Glomerular visceral epithelial cell (primary cell): Measurements from ENCODE around the gene APH1A.
"Not testable (repeated sequence)": the region's sequence is repeated elsewhere in the genome, so short reads cannot be mapped to it uniquely, and the experiment has no call there.

Source experiments
- DNase-seq: peaks from one replicate; pipeline ENCODE4 v3.0.0-alpha.2; 2016; ENCODE audit errors: extremely low spot score

APH1A gene

DNA sequence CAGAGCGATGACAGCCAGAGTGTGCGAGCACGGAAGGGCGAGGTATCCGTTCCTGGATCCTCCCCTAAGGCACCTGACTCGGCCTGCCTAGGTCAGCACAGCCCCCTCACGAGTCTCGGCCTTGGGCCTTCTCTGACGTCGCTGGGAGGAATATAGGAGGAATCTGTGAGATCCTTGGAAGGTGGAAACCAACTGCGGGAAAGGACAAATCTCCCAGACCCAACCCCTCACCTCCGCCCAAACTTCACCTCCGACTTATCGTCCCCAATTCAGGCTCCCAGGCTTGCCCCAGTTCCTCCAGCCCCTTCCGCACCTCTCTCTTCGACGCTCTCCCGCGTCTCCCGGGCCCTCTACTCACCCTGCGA, 494 bp downstream of the APH1A start:
- peak; percentile 32 for DNase-seq

GRCh38 chr1:150267896-150268295, 920 bp downstream of the APH1A start:
- no peak for DNase-seq

DNA sequence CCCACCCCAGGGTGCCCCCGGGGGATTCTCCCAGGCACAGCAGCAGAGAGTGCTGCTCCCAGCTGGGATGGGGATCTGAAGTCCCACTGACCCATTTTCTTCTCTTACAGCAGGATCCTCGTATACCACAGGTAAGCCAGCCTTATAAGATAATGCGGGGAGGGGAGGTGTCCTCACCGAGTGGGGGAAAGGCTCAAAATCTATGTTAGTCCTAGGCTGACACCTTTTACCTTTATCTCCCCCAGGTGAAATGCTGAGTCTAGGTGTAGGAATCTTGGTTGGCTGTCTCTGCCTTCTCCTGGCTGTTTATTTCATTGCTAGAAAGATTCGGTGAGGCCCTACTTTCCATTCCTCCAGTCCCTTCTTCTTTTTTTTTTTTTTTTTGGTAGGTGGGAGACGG, 5.3 kb downstream of the APH1A start:
- DNase-seq, result no peak

DNA sequence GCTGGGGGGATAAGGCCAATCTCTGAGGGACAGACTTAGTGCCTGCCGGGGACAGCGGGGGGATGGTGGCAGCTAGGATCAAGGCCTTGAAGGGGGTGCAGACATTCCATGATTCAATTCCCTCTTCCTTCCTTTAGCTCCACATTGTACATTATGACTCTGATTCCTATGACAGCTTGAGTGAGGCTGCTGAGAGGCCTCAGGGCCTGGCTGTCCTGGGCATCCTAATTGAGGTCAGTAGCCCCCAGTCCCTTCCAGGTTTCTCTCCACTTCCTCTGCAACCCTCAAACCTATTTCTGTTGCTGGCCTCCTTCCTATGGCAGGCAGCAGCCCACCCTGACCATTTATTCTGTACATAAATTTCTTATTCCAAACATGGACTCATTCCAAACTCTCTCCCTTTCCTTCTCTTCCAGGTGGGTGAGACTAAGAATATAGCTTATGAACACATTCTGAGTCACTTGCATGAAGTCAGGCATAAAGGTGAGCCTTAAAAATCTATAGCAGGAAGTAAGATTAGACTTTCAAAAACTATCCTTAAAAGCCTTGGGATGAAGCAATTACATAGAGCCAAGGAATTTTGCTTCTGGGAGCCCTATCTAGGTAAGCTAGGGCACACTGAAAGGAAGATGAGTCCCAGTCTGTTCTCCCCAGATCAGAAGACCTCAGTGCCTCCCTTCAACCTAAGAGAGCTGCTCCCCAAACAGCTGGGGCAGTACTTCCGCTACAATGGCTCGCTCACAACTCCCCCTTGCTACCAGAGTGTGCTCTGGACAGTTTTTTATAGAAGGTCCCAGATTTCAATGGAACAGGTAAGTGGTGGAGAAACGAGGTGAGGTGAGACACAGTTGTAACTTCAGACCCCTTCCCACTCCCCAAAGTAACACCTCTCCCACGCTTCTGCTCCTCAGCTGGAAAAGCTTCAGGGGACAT, 6.2 kb downstream of the APH1A start:
- DNase-seq, result no peak

DNA sequence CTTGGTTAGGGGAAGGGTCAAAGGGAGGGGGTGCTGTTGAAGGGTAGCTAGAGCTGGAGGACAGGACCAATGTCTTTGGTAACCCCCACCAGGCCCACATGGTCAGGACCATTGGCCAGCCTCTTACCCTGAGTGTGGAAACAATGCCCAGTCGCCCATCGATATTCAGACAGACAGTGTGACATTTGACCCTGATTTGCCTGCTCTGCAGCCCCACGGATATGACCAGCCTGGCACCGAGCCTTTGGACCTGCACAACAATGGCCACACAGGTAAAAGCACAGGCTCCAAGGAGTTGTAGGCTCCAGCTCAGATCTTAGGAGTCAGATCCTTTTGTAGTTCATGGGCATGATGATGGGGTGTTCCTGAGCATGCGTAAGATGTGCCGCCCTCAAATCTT, 7.4 kb downstream of the APH1A start:
- DNase-seq, result no peak

GRCh38 chr1:150259758-150260669, 8.8 kb downstream of the APH1A start:
- peak; percentile 26 for DNase-seq

DNA sequence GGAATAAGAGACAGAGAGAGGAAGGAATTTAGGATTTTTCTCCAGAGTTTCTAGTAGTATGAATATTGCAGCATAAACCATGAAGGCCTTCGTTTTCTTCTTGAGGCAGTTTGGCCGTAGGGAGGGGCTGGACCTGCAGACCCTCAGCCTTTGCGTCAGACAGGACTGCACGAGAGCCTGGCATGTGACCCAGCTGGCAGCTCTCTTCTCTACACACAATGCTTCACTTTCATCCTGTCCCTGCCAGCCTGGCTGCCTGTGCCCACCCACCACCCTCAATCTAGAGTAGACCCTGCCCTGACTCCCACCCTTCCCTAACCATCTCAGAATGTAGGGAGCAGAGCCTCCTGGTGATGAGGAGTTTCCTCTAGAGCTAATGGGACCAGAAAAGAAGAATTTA, 9.6 kb downstream of the APH1A start:
- DNase-seq, result no peak

- DNase-seq, result no peak
Measured at GRCh38 chr1:150257624-150258585, 10.9 kb downstream of the APH1A start, which contains the start of gene CA14. TSS of gene CA14 (plus strand) at chr1:150257774. CDS start at chr1:150258129, 355 bp downstream.

DNA sequence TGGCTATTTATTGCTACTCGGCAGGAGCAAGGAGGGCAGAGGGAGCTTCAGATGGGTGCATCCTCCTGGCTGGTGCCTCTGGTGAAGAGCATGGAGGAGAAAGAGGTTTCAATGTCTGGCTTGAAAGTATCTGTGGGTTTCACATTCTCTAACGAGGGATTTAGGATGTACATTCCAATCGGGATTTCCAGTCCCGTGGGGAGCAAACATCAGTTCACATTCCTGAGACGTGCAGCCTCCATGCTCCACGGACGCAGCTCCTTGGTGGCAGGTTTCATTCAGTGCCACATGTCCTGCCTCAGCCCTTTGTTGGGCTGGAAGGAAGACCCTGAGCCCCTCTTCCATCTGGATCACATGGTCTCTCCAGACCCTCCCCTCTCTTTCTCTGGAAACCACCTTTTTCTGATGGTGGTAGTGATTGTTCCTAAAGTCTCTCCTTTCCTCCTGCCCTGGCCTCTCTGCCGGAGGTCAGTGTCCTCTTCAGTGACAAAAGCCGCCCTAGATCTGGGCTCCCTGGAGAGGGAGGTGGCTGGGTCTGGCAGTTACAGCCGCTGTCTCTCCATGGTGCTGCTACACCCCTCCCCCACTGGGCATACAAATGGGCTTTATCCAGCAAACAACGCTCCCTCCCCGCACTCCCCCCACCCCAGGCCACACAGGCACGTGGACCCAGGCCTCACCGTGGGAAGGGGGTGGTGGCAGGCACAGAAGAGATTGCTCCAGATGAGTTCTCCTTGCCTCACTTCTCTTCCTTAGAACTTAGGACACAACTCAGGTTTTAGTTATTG, 12.1 kb downstream of the APH1A start:
- DNase-seq, result no peak

DNA sequence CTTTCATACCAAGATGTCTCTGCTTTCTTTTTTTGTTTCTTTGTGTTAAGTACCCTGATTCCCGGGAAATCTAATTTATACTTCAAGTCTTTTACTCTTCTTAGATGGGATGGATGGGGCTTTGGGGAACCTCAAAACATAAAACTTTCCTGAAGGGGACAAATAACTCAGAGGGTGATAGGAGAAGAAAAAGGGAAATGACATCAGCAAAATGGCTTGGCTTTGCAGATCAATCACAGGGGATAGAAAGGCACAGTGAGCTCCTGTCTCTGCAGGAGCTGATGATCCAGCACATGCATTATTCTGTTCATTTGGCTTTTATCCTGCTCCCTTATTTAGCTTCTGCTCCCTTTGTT, 12.6 kb downstream of the APH1A start:
- DNase-seq, result no peak

DNA sequence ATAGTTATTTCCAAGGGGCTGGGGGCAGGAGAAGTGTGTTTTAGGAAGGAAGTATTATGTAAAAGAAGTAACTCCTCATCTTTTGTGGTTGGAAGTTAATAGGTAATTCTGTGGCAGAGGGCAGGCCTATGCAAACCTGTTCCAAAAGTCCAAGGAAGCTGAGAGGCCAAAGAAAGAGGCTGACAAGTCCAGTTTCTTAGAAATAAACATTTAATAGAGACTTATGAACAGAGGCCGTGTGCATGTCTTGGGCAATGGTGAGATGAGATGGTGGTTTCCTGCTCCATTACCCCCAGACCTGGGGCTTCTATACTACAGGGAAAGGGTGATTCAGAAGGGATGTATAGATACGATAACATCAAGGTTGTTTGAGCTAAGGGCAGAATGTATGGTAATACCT, 18.9 kb downstream of the APH1A start:
- DNase-seq, result no peak

DNA sequence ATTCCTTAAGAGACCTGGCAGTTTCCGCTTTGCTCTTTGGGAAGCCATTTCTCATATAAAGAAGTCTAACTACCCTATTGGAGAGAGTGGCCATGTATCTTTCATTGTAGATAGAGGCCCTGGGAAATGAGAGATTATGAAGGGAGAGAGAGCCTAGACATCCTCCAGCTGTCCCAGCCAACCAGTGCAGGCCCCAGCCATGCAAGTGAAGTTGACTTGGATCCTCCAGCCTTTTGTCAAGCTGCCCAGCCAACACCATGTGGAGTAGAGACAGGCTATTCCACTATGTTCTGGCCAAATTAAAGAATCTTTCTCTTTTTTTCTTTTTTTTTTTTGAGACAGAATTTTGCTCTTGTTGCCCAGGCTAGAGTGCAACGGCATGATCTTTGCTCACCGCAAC, 25.8 kb downstream of the APH1A start:
- no peak for DNase-seq

GRCh38 chr1:150237746-150238145, 31.1 kb downstream of the APH1A start:
- DNase-seq, result no peak

DNA sequence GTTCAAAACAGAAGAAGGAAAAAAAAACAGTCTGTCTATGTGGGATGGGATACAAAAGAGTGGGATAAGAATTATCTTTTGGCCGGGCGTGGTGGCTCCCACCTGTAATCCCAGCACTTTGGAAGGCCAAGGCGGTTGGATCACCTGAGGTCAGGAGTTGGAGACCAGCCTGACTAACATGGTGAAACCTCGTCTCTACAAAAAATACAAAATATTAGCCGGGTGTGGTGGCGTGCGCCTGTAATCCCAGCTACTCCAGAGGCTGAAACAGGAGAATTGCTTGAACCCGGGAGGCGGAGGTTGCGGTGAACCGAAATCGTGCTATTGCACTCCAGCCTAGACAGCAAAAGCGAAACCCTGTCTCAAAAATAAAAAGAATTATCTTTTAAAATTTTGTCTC, 31.6 kb downstream of the APH1A start:
- DNase-seq, result not testable (repeated sequence)

GRCh38 chr1:150236614-150237100, 32.2 kb downstream of the APH1A start:
- DNase-seq, result no peak

- peak; percentile 99 for DNase-seq
Measured at GRCh38 chr1:150235852-150236613, 32.8 kb downstream of the APH1A start, which contains the start of gene ANP32E. TSS of gene ANP32E (minus strand) at chr1:150236112. CDS start at chr1:150235786, 326 bp downstream.

GRCh38 chr1:150235294-150235851, 33.4 kb downstream of the APH1A start:
- peak; percentile 9 for DNase-seq

DNA sequence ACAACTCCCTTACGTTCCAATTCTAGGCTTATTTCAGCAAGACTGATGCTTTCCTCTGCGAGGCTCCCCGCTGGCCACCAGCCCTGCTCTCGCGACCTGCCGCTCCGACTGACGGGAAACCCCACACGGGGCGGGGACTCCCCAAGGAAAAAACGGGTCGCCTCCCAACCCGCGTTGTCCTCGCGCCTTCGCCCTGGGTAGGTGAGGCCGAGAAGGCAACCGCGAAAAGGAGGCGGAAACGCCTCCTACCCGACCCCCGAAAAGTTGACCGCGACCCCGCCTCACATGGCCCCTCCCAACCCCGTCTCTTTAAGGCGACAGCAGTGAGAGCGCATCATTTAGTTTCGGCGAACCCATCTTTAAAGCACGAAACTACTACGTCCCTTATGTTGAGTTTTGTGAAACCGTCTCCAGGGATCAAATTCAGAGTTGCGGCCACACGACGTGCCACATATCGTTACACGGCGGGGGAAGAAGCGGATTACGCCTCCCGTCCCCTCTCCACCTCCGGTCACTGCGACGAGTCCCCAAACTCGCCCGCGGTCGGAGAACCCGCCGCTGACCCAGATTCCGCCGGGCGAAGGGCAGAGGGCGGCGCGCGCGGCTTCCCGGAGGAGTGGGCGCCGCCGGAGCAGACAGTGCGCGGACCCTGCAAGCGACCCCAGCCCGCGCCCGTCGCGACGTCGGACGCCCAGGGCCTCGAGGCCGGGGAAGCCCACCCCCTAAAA, 34.1 kb downstream of the APH1A start:
- peak; percentile 83 for DNase-seq

- DNase-seq, result no peak
Measured at GRCh38 chr1:150234309-150234565, 34.6 kb downstream of the APH1A start.
